NCI-H345 treated with DMSO at 0.1 percent for 48 hours (cell line): Measurements from ENCODE around the gene RNF213.

ENCODE experiments used
- DNase-seq: peaks from one replicate; lab custom pipeline; 2025; ENCODE audit not compliant: unreplicated experiment; lab: John Stamatoyannopoulos, UW

RNF213 gene

DNA sequence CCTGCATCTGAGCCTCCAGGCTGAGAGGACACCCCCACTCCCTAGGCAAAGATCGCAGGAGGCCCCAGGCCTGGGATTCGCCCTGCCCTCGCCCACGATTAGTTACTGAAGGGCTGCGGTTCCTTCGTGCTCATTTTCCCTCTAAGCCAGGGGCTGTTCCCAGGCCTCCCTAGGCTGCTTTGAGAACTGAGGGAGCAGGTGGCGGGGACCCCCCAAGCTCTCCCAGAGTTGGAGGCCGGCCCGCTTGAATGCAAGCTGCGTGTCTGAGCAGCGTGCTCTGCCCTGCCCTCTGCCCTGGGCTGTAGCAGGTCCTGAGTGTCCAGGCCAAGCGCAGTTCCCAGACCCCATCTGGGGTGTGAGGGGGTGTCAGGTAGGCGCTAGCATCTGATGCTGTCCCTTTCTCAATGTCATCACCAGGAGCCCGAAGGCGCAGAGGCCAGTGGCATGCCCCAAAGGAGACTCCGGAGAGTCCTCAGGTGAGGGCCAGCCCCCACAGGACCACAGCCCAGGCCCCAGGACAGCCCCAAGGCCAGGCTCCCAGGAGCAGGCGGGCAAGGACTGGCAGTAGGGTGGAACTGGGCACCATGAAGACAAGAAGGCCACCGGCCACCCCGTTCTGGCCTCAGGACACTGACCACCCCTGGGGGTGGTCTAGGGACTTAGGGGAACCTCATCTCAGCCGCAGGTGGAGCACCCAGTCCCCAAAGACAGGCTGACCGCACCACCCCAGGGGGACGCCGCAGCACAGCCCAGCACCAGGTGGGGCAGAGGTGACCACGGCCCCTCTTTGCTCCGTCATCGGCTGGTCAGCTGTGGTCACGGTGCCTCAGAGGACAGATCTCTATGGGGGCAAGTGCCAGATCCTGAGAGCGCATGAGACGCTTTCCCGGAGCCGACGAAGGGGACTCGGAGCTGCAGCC lies 169.0 kb downstream of the RNF213 start:
- no peak for DNase-seq

DNA sequence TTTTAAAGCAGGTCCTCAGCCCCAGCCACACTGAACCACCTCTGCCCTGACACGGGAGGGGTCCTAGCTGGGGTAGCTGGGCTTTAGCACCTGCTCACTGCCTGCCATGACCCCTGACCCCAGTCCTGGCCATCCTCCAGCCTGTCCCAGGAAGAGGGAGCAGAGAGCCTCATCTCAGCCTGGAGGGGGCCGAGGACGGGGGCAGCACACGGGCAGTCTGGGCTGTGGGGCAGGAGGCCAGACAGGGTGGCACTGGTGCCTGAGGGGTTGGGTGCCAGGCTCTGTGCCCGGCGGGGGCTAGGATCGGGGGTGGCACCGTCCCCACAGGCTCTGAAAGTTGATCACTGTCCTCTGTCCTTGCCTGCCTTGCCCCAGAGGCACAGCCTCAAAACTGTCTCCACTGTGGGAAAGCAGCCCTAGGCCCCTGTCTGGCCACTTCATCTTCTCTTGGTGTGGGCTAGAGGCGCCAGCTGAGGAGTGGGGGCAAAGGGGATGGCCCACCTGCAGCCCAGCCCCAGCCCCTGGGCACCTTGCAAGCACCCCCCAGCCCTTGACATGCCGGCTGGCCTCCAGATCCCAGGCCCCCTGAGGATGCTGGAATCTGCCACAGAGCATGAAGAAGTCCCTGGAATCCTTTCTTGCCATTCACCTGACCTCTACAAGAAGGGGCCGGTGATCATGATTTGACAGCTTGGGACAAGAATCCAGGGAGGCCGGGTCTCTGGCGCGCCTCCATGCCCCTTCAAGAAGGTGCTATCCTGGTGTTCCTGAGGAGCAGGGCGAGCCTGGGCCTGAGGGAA lies 170.0 kb downstream of the RNF213 start:
- DNase-seq = no peak

GRCh38 chr17:80431246-80432195 lies 170.9 kb downstream of the RNF213 start:
- DNase-seq = no peak

GRCh38 chr17:80432350-80432955 lies 171.8 kb downstream of the RNF213 start:
- no peak for DNase-seq

- no peak for DNase-seq
Observed at GRCh38 chr17:80432961-80433550, 172.4 kb downstream of the RNF213 start.

DNA sequence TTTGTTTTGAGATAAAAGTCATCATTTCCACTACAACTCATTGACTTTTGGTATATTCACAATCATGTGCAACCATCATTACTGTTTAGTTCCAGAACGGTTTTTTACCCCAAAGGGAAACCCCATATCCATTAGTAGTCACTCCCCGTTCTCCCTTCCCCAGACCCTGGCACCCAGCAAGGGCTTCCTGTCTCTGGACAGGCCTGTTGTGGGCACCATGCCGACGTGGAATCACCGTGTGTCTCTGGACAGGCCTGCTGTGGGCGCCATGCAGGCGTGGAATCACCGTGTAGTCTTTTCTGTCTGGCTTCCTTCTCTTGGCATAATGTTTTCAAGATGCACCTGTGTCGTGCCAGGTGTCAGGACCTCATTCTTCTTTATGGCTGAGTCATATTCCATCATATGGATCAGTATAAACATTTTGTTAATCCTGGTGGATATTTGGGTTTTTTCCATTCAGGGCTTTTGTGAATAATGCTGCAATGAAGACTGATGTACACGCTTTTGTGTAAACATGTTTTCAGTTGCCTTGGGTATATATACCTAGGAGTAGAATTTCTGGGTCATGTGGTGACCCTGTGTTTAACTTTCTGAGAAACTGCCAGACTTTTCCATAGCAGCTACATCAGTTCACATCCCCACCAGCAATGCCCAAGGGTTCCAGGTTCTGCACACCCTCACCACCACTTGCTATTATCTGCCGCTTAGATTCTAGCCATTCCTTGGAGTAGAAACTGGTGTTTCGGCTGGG lies 173.4 kb downstream of the RNF213 start:
- no peak for DNase-seq

DNA sequence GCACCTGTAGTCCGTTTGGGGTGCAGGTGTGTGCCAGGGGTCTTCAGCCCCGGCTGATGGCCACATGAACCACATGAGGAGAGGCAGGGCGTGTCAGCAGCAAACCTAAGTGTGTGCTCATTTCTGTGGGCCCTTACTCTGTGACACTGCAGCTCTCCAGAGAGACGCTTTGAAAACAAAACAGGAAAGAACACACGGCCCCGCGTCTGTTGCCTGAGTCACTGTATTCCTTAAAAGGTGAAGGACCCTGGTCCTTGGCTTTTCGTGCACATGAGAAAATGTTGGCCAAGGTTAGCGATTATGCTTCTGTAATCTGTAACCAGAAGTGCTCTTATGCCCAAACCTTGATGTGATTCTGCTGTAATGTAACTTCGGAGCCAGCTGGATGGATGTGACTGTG lies 176.9 kb downstream of the RNF213 start:
- no peak for DNase-seq

DNA sequence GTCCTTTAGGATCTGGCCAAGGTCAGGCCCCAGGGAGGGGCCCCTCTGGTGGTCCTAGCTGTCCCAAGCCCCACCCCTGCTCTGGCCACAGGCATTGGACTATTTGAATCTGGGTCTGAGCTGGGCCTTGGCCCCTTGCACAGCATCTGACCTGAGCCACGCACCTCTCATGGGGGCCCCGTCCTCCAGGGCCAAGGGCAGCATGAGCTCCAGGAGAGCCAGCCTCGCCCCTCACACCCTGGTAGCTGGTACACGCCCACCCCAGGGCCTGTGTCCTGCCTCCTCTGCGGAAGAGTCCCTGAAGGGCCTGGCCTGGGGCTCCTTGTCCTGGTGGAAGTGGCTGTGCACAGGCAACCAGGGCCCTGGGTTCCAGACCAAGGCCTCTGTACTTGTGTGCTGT lies 178.2 kb downstream of the RNF213 start:
- DNase-seq = no peak

DNA sequence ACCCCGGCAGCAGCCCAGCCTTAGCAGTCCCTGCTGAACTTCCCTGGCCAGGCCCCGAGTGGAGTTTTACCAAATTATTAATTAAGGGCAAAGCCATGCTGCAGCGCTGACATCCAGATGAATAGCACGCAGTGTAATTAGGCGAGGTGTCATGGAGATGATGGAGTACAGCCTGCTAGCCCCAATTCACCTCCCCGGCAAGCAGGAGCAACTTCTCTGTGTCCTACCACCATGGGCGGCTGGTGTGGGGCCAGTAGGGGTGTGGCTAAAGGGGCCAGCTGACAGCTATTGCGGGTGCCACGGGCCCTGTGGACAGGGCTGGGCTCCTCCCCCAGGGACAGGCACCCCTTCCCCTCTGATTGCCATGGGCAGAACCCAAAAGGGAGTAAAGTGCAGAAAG lies 178.8 kb downstream of the RNF213 start:
- DNase-seq = no peak

DNA sequence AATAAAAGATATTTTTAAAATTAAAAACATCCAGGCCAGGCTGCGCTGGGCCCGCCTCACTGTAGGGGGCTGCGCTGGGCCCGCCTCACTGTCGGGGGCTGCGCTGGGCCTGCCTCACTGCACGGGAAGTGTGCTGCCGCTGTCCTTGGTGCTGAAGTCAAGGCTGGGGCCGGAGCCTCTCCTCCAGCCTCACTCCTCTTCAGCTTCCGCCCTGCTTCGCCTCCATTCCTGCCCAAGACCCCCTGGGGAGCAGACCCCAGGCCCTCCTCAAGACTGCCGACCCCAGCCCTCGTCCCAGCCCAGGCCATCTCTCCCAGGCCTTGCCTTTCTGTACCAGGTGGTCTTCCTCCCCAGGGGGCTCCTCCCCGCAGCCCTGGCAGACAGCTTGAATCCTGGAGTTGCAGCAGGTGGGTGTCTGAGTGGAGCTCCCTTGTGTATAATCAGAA lies 180.5 kb downstream of the RNF213 start:
- DNase-seq = no peak

DNA sequence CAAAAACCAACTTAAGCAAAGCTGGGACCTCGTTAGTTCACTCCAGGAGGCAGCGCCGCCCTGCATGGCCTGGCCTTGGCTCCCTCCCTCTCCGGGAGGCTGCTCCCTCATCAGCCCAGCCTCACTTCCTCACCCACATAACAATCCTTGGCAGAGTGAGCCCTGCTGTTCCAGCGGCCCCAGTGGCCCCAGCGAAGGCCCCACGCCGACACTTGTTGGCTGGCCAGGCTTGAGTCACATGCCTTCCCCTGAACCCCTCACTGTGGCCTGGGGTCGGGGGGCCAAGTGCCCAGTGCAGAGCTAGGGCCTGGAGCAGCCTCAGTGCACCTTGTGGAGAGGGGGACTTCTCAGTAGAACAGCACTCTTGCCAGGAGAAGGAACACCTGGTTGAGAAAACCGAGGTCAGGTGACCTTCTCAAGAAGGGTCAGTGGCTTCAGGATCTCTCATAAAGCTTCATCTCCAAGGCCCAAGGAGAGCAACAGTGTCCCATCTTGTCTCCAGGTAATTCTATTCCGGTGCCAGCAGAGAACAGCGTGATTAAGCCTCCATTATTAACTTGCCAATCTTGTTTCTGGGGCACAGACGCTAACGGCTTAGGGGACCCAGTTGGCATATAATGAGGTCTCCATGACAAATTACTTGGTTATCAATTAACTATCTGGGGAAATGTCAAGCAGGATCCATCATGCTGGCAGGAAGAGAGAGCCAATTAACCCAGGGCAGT lies 181.1 kb downstream of the RNF213 start:
- no peak for DNase-seq

GRCh38 chr17:80442323-80442659 lies 181.6 kb downstream of the RNF213 start:
- DNase-seq = no peak

GRCh38 chr17:80442764-80443163 lies 182.1 kb downstream of the RNF213 start:
- no peak for DNase-seq

GRCh38 chr17:80443498-80443897 lies 182.8 kb downstream of the RNF213 start:
- DNase-seq = no peak

GRCh38 chr17:80443916-80444643 lies 183.4 kb downstream of the RNF213 start:
- DNase-seq = peak; percentile 49

DNA sequence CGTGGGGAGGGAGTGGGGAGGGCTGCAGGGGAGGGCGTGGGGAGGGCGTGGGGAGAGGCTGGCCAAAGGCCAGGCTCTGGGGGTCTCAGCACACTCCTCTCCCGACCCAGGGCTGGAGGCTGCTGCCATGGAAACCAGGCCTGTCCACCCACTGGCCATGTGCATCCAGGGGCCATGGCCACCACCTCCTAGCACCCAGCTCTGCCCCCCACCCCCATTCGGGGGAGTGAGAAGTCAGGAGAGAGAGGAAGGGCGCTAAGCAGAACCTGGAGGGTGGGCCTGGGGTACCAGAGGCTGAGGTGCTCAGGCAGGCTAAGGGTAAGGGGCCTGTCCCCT lies 184.0 kb downstream of the RNF213 start:
- DNase-seq = no peak

DNA sequence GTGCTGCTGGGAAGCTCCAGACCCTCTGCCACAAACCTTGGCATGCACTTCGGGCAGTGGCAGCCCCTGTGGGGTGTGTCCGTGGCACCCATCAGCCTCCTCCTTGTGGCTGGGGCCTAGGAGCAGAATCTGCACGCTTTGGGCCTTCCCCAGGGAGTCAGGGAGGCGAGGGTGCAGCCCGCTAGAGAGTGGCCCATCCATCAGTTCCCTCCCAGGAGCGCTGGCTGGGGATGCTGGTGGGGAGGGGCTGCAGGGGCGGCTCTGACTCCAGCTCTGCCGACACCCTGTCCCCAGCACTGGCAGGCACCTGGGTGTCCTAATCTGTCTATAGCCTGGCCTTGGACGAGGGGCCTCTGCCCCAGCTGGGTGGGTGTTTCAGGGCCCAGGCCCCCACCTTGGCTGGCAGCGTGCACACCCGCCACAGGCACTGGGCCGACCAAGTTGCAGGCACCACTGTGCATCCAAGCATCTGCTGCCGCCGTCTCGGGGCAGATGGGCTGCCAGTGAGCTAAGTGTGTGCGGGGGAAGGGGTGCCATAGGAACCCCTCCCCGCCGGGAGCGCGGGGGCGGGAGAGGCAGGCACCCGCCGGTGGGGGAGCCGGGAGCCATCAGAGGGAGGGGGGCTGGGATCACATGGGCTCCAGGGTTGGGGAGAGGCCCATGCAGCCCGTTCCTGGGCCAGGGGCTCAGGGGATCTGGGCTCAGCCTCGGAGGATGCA lies 184.5 kb downstream of the RNF213 start:
- DNase-seq = no peak

DNA sequence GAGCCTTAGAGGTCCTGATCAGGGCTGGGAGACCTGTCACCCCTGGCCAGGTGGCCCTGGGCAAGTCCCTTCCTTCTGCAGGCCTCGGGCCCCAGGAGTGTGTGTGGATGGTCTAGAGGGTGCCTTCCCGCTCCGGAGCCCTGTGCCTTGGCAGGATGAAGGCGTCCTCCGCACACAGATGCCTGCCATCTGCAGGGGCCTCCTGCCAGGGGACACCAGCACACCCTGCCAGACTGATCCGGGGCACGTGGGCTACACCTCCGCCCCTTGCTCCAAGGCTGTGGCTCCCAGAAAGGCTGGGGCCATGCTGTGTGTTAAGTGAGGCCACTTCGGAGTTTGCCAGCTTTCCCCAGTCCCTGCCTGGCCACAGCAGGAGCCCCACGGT lies 185.1 kb downstream of the RNF213 start:
- no peak for DNase-seq
